ENCODE measurements around the gene MKKS. TPM values are rescaled to one million over a fixed set of nuclear protein-coding genes. Genes with fewer than 3 reads are reported as not detected.
A peak's percentile ranks its signal among the peaks of the same experiment; 100 is the strongest.
"Not testable (repeated sequence)": the region's sequence is repeated elsewhere in the genome, so short reads cannot be mapped to it uniquely, and the experiment has no call there.

Gene MKKS
- total RNA-seq, 1 experiment from 2014 or later = 11.2 TPM

DNA sequence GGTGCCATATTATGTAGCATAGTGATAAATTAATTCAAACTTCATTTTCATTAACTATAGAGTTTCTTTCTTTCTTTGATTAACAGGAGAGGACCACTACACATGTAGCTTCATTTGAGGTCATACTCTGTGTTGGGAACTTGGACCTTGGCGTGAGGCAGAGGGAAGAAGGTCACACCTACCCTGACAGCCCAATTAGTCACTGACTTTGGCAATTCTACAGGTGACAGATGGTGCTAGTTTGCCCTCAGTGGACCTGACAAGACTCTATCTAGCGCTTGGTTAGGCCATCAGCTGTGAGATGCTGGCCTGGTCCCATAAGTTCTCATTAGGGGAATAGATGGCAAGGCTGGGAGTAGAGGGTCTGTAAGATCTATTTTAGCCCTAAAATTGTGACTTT is 15.2 kb upstream of the MKKS start:
- no peak for DNase-seq (ENCODE audit: low spot score)

GRCh38 chr20:10448270-10449156 is 14.5 kb upstream of the MKKS start:
- DNase-seq (ENCODE audit: low spot score) = no peak

DNA sequence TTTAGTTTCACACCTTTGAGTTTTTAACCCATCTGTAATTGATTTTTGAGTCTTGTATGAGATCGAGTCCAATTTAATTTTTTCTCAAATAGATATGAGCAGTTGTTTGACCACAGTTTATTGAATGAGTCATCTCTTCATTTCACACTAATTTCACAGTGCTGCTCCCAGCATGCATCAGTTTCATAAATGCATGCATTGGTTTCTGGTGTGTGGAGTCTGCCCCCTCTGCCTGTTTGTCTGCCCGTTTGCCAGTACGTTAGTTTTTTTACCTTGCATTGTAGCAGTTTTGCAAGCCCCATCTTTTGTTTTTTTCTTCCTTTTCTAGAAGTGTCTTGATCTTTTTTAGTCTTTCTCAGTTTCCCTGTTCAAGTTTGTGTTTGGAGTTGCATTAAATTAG is 13.0 kb upstream of the MKKS start:
- DNase-seq (ENCODE audit: low spot score) = peak; percentile 67

DNA sequence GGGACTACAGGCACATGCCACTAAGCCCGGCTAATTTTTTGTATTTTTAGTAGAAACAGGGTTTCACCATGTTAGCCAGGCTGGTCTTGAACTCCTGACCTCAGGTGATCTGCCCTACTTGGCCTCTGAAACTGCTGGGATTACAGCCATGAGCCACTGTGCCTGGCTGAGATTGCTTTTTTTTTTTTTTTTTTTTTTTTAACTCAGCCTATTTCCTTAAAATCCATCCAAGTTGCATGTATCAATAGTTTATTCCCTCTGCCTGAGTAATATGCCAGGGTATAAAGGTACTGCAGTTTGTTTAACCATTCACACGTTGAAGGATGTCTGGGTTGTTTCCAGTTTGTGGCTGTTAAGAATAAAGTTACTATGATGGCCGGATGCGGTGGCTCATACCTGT is 11.7 kb upstream of the MKKS start:
- DNase-seq (ENCODE audit: low spot score) = no peak

- no peak for DNase-seq (ENCODE audit: low spot score)
These were observed 9.9 kb upstream of the MKKS start for GRCh38 chr20:10443936-10444335.

DNA sequence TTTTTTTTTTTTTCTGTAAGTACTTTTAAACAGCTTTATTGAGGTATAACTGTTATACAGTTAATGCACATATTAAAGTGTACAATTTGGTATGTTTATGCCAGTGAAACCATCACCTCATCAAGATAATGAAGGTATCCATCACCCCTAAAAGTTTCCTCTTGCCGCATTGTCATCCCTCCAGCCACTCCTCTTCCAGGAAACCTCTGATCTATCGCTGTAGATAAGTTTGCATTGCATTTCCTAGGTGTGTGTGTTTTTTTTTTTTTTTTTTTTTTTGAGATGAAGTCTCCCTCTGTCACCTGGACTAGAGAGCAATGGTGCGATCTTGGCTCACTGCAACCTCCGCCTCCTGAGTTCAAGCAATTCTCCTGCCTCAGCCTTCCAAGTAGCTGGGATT is 4.2 kb upstream of the MKKS start:
- no peak for DNase-seq (ENCODE audit: low spot score)

GRCh38 chr20:10436053-10436699 is 2.2 kb upstream of the MKKS start:
- DNase-seq (ENCODE audit: low spot score) = no peak

- DNase-seq (ENCODE audit: low spot score) = peak; percentile 97
These were observed 1.1 kb upstream of the MKKS start, which contains the start of gene SLX4IP for GRCh38 chr20:10434832-10435812. Gene SLX4IP (plus strand): TSS chr20:10435305. CDS start chr20:10458205, 22,900 bp downstream.

- DNase-seq (ENCODE audit: low spot score) = peak; percentile 98
These were observed 427 bp upstream of the MKKS start for GRCh38 chr20:10434467-10434831.

DNA sequence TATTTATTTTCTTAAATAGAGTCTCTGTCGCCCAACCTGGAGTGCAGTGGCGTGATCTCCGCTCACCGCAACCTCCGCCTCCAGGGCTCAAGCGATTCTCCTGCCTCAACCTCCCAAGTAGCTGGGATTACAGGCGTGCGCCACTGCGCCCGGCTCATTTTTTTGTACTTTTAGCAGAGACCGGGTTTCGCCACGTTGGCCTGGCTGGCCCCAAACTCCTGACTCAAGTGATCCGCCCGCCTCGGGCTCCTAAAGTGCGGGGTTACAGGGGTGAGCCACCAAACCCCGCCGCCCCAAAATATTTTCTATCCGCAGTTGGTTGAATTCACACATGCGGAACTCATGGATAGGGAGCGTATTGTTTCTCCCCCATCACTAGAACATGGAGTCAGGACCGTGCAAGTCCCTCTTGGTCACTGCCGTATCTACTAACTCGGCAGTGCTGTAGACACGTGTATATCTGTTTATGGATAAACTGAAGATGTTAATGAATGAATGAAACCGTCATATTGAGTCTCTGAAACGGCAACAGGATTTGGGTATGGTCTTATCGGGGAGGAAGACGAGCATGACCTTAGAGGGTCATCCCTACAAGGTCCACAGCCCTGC is 904 bp downstream of the MKKS start:
- DNase-seq (ENCODE audit: low spot score) = no peak

DNA sequence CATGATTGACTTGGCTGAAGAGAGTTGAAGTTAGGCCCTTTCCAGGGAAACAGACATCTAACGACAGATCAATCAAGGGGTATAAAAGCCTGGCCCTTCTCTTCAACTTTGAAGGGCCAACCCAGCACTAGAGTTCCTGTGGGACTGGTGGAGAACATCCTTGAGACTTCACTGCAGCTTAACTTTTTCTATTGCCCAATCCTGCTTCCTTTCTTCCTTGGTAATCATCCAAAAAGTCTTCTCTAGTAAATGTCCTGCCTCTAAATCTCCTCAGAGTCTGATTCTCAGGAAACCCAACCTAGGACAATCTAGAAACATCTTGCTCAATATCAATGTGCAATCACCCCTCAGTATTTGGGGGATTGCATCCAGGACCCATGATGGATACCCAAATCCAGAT is 1.9 kb downstream of the MKKS start:
- DNase-seq (ENCODE audit: low spot score) = no peak

DNA sequence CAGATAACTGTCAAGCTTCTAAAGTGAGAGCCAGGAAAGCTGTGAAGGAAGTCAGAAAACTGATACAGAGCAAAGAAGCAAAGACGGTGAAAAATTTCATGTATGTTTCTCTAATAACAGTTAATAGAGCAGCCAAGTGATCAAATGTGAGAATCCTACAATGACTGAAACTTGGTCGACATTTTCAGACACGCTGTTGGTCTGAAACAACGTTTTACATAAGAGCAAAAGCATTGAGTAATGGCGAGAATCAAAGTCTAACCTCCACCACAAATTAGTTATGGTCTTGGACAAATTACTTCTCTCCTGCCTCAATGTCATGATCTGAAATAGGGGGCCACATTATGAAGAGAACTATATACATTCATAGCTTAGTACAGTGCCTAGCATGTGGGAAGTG is 3.3 kb downstream of the MKKS start:
- DNase-seq (ENCODE audit: low spot score) = no peak

- peak; percentile 42 for DNase-seq (ENCODE audit: low spot score)
These were observed 4.0 kb downstream of the MKKS start for GRCh38 chr20:10430000-10430466.

DNA sequence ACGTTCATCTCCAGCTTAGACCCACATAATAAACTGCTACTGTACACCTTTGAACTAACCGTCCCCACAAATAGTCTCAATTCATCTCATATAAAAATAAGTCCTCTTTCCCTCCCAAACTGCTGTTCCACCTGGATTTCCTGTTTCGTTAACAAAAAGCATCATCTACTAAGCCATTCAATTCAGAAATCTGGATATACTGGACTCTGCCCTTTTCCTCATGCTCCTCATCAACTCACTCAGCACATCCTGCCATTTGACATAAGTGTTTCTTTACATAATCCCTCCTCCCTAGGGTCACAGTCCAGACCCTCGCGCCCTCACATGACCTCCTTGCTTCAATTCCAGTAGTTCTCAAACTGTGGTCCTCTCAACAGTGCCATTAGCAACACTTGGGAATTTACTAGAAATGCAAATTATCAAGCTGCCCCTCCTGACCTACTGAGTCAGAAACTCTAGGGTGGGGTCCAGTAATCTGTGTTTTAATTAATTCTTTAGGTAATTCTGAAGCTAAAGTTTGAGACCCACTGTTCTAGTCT is 4.5 kb downstream of the MKKS start:
- DNase-seq (ENCODE audit: low spot score) = no peak

GRCh38 chr20:10428008-10428407 is 6.0 kb downstream of the MKKS start:
- DNase-seq (ENCODE audit: low spot score) = no peak

DNA sequence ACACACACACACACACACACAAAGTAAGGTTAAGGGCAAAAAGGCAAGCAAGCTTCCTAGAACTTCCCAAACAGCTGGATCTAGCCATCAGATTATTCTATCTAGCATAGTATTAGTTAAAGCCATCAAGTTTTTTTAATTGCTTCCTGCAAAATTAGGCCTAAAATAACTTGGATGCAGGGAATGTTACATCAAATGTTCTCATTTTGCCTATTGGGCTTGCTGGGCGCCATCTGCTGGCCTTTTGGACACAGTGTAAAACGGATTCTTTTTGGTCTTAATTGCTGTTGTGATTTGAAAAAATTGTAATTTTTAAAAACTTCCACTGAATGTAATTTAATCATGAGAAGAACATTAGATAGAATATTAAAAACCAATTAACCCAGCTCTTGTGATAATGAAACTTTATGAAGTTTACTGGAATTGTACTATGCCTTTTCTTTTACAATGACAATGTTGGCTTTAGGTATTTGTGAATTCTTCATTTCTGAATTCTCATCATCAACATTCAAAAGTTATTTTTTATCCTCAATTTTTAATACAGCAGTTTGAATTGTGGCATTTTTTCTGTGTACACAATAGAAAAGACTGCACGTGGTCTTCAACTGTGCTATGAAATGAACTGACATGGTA is 6.8 kb downstream of the MKKS start:
- peak; percentile 48 for DNase-seq (ENCODE audit: low spot score)

GRCh38 chr20:10423735-10424134 is 10.3 kb downstream of the MKKS start:
- DNase-seq (ENCODE audit: low spot score) = no peak

GRCh38 chr20:10419550-10420133 is 14.4 kb downstream of the MKKS start:
- DNase-seq (ENCODE audit: low spot score) = peak; percentile 31

DNA sequence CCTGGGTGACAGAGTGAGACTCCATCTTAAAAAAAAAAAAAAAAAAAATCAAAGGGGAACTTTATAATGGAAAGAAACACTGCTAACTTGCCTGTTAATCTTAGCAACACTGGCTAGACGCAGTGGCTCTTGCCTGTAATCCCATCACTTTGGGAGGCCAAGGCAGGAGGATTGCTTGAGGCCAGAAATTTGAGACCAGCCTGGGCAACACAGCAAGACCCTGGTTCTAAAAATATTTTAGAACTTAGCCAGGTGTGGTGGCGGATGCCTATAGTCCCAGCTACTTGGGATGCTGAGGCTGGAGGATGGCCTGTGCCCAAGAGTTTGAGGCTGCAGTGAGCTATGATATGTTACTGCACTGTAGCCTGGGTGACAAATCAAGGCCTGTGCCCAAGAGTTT is 16.8 kb downstream of the MKKS start:
- DNase-seq (ENCODE audit: low spot score) = not testable (repeated sequence)

DNA sequence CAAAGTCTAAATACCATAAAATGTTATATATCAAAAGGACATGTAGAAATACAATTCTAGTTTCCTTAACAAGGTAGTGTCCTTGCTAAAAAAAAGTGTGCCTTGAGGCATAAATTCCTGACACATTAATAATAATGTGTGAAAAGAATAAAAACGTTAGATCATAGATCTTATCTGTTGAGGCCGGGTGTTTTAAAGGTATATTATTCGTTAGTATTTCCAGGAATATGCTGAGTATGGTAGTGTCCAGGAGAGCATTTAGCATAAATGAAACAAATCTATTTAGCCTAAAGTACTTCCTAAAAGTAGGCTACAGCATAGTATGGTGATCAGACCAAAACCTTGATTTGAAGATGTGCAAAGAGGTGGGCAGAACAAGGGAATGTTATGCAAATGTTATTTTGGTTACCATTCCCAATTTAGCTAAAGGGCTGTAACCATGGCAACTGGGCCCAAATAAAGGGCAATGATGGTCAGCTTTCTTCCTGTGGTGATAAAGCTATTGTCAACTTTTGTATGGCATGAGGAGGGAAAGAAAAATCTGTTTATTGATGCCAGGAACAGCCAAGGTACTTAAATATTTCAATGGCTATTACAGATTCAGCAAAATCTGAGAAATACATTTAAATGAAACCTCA is 18.9 kb downstream of the MKKS start:
- peak; percentile 11 for DNase-seq (ENCODE audit: low spot score)
